AG10803 (cell line): ENCODE data around the gene COLEC12.

Experiments
- DNase-seq: peaks from one replicate; pipeline ENCODE4 v3.0.0; 2010; ENCODE audit warnings: low read depth
- H3K4me3 ChIP-seq: 2 replicates; pipeline ENCODE4 v1.5.1; 2011; ENCODE audit warnings: mild to moderate bottlenecking, low read length, control low read depth
- CTCF ChIP-seq: conservative IDR thresholded peaks from 2 replicates; pipeline ENCODE4 v1.5.1; 2011; ENCODE audit warnings: mild to moderate bottlenecking, low read length, control low read depth, inconsistent platforms

Gene COLEC12

GRCh38 chr18:395456-396250 lies 104.8 kb downstream of the COLEC12 start:
- DNase-seq: peak; percentile 94
- no peak for TF ChIP-seq CTCF
- H3K4me3 ChIP-seq: no peak overlapping the region

- no peak for TF ChIP-seq CTCF
- DNase-seq: peak; percentile 100
- no peak overlapping the region for H3K4me3 ChIP-seq
Observed at GRCh38 chr18:394987-395362, 105.5 kb downstream of the COLEC12 start.

GRCh38 chr18:394262-394986 lies 106.1 kb downstream of the COLEC12 start:
- no peak for TF ChIP-seq CTCF
- peak; percentile 50 for DNase-seq
- no peak overlapping the region for H3K4me3 ChIP-seq

GRCh38 chr18:393574-393957 lies 106.9 kb downstream of the COLEC12 start:
- TF ChIP-seq CTCF: no peak

GRCh38 chr18:392928-393573 lies 107.5 kb downstream of the COLEC12 start:
- TF ChIP-seq CTCF: no peak
- H3K4me3 ChIP-seq: no peak overlapping the region
- DNase-seq: no peak

More at GRCh38 chr18:393574-393957, 106.9 kb downstream of the COLEC12 start:
- H3K4me3 ChIP-seq: no peak overlapping the region
- no peak for DNase-seq

- H3K4me3 ChIP-seq: no peak overlapping the region
- TF ChIP-seq CTCF: no peak
- DNase-seq: no peak
Observed at GRCh38 chr18:390741-391478, 109.6 kb downstream of the COLEC12 start.
